Measurements from ENCODE around the gene ARL15.

DNA sequence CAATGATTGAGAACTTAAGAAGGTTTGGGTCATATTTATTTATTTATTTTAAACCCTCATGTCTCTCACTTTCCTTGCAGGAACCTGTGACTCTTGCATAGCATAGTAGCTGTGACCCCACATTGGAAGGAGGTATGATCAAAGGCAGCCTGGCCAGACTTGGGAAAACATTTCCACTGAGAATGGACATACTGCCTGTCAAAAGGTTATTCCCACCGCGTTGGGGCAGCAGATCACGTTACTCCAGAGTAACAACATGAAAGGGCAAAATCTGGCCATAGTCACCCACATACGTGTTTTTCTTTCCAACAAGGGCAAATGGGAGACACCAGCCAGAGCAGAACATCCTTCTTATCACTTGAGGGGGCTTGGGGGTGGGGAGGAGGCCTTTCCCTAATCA lies 95.7 kb downstream of the ARL15 start:
- TF ChIP-seq, protein P1, sequence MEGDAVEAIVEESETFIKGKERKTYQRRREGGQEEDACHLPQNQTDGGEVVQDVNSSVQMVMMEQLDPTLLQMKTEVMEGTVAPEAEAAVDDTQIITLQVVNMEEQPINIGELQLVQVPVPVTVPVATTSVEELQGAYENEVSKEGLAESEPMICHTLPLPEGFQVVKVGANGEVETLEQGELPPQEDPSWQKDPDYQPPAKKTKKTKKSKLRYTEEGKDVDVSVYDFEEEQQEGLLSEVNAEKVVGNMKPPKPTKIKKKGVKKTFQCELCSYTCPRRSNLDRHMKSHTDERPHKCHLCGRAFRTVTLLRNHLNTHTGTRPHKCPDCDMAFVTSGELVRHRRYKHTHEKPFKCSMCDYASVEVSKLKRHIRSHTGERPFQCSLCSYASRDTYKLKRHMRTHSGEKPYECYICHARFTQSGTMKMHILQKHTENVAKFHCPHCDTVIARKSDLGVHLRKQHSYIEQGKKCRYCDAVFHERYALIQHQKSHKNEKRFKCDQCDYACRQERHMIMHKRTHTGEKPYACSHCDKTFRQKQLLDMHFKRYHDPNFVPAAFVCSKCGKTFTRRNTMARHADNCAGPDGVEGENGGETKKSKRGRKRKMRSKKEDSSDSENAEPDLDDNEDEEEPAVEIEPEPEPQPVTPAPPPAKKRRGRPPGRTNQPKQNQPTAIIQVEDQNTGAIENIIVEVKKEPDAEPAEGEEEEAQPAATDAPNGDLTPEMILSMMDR (conservative IDR thresholded peaks at IDR 0.05; ENCODE audit: low read length), result no peak
- TF ChIP-seq EZH2phosphoT487 (IDR thresholded peaks at IDR 0.05; ENCODE audit: borderline replicate concordance), result no peak

All from Loucy (cell line).